ENCODE results near the gene ERC2.
"Not testable (repeated sequence)": the region's sequence is repeated elsewhere in the genome, so short reads cannot be mapped to it uniquely, and the experiment has no call there.

The ERC2 gene

DNA sequence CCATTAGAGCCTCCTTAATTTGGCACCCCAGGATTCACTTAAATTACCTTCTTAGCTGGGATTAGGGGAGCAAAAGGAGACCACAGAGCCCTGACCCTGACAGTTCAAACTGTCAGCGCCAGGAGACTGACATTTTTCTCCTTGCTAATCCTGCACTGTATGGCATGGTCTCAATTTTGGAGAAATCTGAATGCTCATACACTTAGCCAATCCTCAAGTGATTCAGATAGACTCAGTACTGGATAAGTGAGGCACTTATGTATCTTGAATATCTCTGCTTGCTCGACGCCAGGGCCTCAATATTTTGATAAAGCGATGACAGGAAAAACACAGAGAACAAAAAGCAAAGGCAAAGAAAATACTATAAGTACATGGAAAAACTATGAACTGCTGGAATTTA lies 605.2 kb downstream of the ERC2 start:
- no peak for DNase-seq

DNA sequence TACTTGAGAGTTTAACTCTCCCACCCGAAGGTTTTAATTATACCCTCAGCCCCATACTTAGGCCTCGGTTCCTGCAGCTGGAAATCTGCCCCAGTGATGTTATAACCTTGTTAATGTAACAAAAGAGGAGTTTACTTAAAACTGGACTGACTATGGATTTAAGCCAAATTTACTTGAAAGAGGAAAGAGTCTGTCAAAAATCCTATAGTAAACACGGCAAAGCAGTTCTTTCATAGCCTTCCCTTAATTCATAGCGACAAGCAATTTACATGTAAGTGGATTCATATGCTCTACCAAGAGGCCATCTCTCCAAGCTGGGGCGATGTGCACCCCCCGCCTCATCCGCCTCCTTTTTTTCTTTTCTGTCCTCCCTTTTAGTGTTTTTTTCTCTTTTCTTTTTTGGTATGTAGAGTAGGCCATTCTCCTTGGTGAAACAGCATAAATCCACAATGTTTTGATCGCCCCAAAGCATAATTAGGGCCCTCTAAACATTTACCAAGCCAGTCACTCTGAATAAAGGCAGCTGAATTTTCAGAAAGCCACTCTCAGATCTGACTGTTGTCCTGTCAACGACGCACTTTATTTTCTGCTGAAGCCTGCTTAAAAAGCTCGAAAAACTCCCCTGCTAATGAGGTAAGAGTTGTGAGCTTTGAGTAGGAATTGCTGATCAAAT lies 608.1 kb downstream of the ERC2 start:
- peak; percentile 11 for DNase-seq

DNA sequence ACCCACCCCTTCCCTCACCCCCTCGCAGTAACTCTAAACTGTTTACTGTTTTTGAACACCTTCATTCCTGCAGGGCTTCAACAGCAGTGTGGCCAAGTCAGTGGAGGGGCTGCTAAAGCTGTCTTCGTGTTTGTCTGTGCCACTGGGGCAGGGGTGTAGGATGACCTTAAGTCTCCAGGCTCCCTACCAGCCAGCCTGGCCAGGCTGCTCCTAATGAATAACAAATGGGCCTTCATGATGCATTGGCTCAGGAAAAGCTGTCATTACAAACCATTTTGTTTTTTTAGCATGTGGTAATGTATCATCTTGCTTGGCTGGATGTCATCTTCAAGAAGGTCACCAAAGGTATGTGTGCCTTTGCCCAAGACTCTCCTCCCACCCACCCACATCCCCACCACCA lies 609.0 kb downstream of the ERC2 start:
- DNase-seq = no peak

DNA sequence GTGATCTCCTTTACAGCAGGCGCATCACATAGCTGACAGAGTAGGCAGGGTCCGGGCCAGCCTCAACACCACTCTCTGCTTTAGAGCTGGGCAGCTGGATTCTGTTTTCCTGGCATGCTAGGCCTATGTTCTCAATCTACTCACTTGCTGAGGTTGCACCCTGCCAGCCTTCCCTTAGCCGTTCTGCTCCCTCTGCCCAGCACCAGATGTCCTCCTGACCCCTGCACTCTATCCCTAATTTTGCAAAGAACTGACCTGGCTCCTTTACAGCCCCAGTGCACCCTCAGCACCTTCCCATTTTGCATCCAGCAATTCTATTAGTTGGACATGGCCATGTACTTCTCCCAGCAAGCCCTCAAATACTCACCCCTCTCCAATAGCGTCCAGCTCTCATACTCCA lies 609.5 kb downstream of the ERC2 start:
- DNase-seq = no peak

DNA sequence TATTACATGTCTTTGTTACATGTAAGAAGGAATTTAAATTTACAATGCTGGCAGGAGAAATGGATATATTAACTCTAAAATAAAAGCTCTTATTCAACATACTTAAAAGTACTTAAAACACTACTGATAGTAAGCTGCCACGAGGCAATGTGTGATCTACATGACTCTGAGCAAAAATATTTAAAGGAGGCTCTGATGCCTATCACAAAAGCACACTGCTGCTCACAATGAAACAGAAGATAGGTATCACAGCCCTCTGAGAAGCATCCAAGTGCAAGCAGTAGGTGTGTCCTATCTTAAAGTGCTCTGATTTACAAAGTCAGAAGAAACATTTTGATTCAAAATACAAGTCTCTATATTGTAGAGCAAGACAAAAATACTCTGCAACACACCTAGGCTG lies 610.0 kb downstream of the ERC2 start:
- no peak for DNase-seq

DNA sequence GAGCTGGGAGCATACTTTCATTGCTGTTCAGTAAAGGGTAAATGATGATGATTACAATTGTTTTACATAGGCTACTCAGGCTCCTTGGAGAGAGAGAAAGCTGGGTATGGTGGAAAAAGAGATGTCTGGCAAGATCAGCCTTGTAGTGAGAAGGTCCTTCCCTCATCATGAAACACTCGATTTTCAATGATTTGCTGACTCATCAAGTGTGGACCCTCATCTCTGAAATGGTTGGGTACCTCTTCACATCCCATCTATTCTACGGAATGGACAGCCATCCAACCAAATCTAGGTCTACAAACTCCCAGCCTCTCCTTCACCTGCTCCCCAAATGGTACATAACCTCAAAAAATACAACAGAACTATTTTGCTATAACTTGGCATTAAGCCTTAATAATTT lies 610.6 kb downstream of the ERC2 start:
- DNase-seq = no peak

DNA sequence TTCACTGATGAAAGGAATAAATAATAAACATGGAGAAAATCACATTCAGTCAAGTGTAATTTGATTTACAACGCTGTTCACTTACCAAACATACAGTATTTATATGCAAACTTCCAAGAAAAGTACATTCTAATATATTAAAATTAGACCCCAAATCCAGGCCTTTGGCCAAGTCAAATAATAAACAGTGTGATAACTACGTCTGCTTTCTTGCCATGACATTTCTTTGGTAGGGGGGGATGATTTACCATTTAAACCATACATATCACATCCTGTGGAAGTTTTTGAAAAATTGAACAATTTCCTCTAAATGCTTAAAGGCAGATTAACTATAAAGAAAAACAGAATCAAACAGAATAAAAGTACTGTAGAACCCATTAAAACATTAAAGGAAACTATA lies 613.0 kb downstream of the ERC2 start:
- DNase-seq = no peak

DNA sequence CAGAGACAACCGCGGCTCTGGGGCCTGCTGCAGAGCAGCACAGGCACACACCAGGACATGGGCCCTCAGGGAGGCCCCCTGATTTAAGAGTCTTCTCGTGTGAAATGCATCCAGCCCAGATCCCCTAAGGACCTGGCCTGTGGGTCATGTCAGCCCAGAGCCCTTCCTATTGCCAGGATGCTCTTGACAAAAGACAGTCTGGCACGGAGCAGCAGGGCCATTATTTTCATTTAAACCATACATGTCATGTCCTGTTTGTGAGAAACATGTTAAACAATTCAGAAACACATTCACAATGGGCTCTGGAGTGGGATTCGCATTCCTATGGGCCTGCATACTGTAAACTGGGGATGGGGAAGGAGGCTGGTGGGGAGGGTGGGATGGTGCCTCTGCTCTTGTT lies 613.8 kb downstream of the ERC2 start:
- DNase-seq = no peak

DNA sequence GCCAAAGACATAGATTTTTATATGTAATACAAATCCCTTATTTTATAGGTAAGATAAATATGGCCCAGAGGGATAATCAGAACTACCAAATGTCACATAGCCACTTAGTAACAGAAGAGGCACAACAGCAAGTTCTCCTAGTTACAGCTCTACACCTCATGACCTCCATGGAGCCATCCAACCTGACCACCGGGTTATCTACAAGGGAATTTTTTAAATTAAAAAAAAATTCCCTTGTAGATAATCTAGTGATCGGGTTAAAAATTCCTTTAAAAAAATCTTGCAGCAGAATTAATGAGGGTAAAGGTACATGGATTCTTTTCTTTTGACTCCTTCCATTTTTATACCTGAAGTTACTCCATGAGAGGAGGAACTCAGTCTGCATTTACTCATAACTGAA lies 615.9 kb downstream of the ERC2 start:
- no peak for DNase-seq

DNA sequence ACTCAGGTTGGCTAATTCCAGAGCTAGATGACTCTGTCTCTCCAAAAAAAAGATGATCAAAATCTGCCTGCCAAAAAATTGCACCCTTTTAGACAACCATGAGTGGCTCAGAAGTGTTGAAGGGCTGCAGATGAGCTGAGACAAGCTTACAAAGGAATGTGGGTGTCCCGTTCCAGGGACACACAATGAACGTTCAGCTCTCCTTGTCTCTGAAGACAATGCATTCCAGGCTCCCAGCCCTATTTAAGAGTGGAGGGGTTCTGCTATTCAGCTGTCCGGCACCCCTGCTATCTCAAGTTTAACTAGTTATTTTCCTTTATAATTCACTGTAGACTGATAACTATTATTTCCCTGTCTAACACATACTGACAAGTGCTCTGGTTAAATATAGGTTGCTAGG lies 626.1 kb downstream of the ERC2 start:
- no peak for DNase-seq

DNA sequence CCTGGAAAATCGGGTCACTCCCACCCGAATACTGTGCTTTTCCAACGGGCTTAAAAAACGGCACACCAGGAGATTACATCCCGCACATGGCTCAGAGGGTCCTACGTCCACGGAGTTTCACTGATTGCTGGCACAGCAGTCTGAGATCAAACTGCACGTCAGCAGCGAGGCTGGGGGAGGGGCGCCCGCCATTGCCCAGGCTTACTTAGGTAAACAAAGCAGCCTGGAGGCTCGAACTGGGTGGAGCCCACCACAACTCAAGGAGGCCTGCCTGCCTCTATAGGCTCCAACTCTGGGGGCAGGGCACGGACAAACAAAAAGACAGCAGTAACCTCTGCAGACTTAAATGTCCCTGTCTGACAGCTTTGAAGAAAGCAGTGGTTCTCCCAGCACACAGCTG lies 636.4 kb downstream of the ERC2 start:
- DNase-seq = not testable (repeated sequence)

DNA sequence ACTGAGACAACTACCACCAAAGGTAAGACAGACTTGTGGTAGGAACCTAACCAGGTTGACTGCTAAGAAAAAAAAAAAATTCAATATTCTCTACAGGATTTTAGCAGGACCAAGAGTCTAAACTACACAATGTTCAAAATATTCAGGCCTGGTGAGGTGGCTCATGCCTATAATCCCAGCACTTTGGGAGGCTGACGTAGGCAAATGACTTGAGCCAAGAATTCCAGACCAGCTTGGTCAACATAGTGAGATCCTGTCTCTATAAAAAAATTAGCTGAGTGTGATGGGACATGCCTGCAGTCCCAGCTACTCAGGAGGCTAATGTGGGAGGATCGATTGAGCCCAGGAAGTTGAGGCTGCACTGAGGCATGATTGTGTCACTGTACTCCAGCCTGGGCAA lies 639.6 kb downstream of the ERC2 start:
- DNase-seq = no peak

DNA sequence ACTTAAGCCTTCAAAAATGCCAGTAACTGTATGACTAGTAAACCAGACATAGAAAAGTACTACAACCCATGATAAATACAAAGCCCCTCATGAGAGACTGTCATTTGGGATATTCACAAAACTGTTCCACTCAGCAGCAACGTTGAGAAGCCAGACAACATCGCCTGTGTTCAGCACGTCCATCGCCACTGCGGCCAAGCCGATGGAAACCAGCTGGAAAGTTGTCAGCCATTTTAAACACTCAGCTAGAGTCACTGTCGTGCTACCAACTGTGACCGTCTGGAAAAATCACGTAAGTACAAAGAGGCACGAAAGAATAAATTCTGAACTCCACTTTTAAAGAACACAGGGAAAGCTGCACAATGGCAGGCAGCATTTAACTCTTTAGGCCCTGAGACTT lies 640.5 kb downstream of the ERC2 start:
- no peak for DNase-seq

DNA sequence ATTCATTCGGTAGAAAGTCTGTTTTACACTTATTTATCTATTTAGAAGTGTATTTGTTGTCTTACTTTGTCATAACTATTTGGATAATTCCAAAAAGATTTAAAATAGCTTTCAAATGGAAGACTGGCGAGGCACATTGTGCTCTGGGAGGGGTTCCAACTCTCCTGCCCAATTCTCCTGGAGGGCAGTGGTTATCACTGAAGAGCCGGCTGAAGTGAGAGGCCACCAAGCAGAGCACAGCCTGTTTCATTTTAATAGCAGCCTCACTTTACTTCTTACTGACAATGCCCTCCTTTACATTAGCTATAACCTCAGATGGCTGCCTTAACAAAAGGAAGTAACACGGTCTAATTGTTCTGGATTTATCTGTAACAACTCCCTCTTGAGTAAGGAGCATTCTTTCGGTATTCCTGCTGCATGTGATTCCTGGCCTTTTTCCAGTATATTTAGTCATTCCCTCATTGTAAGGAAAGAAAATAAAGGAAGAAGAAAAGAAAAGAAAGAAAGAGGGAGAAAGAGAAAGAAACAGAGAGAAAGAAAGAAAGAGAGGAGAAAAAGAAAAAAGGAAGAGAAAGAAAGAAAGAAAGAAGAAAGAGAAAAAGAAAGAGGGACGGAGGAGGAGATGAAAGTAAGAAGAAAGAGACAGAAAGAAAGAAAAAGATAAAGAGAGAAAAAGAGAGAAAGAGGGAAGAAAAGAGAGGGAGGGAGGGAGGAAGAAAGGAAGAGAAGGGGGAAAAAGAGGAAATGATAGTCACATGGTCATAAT lies 641.4 kb downstream of the ERC2 start:
- no peak for DNase-seq

DNA sequence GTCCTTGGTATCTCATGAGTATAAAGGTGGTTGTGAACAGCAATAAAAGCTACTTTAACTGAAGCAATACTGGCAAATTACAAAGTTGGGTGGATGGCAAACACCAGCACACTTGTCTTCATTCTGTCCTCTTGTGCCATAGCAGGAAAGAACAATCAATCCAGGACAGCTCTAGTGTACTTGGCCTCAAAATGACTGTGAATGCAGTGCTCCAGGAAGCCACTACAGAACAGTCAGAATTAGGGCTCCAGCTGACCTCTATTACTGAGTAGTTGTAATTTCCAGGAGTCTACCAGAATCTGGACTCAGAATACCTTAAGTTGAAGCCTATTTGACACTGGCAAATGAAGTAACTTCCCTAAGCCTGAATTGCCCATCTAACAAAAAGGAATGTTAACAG lies 642.2 kb downstream of the ERC2 start:
- no peak for DNase-seq

DNA sequence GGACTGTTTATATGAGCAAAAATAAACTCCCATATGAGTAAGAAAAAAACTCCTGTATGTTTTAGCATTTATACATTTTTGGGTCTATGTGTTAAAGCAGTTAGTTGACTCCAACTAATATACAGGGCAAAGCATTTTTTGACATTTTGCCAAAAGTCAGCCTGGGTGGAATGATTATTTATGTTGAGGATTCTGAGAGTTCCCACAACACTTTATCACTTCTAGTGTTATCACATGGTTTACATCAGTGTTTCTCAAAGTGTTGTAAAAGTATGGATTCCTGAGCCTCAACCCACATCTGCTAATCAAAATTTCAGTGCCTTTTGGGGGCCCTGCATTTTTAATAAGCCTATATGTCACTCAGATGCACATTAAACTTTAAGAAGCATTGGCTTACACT lies 643.9 kb downstream of the ERC2 start:
- no peak for DNase-seq

DNA sequence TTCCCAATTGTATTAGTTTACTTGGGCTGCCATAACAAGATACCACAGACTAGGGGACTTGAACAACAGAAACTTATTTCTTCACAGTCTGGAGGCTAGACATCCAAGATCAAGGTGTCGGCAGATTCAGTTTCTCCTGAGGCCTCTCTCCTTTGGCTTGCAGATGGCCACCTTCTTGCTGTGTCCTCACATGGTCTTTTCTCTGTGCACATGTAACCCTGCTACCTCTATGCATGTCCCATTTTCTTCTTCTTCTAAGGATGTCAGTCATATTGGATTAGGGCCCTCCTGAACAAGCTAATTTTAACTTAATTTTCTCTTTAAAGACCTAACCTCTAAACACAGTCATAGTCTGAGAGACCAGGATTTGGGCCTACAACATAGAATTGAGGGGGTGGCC lies 644.4 kb downstream of the ERC2 start:
- no peak for DNase-seq

DNA sequence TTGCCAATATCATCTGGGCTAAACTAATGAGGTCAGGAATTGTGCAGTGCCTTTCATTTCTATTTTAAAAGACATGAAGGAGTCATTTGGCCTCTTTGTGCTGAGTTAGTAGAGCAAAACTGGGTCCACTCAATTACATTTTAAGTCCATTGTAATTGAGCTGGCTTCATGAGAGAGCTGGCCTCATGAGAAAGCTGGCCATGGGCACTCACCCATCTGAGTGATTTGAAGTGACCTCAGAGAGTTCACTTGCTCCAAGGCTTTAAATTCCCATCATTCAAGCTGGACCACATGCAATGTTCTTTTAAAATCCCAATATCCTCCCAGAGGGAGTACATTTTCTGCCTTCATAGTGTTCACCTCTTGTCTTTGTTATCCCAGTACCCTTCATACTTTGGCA lies 645.3 kb downstream of the ERC2 start:
- no peak for DNase-seq

DNA sequence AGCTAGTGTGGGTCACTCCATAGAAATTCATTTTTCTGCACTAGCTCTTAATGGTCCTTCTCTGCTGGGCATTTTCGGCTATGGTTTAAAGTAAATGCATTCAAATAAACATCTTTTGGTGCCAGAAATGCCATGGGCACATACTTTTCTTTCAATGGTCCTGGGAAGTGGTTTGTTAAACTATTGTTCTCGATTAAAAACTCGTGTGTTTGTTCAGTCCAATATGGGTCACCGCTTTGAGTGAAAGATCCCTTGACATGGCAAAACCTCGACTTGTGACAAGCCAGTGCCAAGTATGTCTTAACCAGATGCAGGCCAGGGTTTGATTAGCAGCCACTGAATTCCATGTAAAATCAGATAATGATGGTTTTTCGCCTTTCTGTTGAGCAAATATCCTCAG lies 649.3 kb downstream of the ERC2 start:
- DNase-seq = no peak

DNA sequence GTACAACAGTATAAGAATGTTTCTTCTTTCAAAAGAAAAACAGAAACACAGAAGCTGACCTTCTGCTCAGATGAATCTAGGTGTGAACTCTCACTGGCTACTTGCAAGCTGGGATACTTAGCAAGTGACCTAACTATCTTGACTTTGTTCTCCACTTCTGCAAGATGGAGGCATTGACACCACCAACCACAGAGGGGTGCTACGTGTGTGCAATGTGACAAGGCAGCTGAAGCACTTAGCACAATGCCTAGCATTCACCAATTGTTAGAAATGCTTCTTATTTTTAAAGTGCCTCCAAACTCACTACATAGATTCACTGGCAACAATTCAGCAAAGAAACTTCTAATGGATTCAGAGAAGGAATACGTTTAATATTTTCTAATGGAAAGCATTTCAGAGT lies 649.8 kb downstream of the ERC2 start:
- no peak for DNase-seq

DNA sequence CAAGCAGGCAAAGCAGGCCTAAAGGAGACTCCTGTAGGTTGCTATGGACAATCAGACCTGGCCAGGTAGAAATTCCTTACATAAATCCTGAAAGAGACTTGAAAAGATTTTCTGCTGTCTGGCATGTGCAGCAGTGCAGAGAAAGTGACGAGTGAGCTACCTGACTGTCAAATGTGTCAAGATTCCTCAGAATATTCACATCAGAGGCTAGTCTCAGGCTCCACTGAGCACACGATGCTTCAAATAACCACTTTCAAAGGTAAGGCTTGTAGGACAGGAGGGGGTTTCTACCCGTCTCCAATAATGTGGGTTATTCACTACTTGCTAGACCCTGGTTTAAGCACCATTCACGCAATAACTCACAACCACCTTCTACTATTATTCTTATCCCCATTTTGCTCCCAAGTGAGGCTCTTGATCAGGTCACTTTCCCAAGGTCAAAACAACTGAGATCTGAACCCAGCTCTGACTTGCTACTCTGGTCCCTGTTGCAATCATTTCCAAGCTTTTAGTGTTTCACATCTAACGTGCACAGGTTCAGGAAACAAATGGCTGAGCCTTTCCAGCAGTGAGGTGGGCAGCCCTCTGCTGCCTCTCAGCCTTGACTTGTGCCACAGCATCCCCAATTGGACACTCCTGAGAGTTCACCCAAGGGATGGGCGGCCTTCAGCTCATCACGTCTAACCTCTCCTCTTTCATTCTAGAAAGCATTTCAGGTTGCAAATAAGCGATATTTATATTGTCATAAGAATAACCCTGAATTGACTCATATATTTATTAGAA lies 651.3 kb downstream of the ERC2 start:
- no peak for DNase-seq

DNA sequence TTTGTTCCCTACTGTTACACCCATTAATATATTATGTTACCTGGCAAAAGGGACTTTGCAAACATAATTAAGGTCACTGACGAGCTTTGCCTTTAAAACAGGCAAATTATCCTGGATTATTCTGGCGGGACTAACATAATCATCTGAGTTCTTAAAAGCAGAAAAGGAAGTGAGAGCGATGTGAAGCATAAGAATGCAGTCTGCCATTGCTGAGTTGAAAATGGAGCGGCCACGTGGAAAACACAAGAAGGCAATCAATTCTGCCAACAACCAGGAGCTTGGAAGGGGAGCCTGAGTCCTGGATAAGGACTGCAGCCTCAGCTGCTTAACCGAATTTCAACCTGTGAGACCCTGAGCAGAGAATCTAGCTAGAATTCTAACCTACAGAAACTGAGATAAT lies 653.0 kb downstream of the ERC2 start:
- no peak for DNase-seq

DNA sequence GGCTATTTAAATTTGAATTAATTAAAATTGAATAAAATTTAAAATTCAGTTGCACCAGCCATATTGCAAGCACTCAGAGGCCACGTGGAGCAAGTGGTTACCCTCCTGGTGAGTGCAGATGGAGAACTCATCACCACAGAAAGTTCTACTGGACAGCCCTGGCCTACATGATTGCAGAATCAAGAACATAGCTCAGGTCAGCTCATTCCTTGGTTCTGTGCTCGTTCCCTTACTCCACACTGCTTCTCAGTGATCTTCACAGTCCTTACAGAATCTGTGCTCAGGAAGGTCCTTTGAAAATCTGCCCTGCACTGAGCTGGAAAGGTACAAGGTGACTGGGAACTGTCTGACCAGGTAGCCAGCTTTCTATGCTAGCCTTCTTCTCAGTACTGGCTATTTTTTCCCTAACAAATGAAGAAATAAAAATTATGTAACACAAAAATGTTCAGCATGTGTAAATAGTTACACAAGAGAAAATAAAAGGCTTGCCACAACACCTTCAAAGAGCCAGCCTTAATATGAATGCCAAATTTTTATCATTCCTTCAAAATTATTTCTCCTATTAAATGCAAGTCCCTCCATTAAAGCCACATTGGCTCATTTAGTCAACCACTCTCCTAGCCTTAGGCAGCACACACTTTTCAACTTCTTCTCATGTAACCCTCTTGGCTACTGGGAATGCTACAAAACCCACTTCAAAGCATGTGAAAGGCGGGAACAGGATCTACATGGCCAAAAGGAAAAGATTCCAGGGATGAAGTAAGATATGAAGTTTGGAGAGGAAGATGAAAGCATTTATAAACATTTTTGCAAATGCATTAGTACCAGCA lies 654.8 kb downstream of the ERC2 start:
- no peak for DNase-seq

All from NCI-H2029 (cell line).